A673 (cell line): Measurements from ENCODE around the gene FADS6.

ENCODE experiments used
- EZH2 ChIP-seq: fragments of 200-600 bp; sonication (generic); IDR thresholded peaks from 2 replicates; pipeline ENCODE4 v1.6.1; 2017; ENCODE audit warnings: borderline replicate concordance, low read depth, mild to moderate bottlenecking, mixed read lengths, antibody characterized with exemption, low read length; ENCODE audit not compliant: poor library complexity, severe bottlenecking
- TF ChIP-seq, protein P1 (sequence below): fragments of 300-800, 200-600 bp; sonication (generic); conservative IDR thresholded peaks from 2 replicates; pipeline ENCODE4 v1.5.1; 2017; ENCODE audit warnings: low read depth, mild to moderate bottlenecking, antibody characterized with exemption, low read length, moderate library complexity, mixed read lengths

DNA sequence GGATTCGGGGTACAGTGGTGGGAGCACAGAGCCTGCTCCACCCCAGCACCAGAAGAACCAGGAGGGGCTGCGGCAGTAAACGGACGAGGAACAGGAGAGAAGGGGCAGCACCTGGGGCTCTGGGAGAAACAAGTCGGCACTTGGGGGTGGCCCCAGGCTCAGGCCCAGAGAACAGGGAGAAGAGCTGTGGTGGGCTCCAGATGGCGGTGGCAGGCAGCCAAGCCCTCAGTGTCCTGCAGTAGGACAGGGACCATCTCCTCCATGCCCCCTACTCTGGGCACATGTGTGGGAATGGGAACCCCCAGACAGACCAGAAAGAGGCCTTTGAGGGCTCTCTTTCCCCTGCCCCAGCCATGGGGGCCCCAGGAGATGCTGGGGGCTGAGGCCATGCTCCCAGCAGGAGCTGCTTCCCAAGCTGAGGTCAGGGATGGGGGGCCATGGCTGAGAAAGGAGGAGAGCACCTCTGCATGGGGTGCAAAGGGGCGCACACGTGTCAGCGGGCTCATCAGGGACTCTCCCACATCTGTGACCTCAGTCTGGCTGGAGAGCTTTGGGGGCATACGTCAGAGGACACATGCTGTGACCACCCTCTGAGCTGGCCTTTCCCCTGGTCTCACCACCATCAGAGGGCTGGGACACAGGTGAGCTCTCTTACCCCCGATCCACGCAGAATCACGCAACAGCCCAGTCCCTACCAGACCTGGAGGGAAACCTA is 22.9 kb upstream of the FADS6 start:
- TF ChIP-seq, protein P1, sequence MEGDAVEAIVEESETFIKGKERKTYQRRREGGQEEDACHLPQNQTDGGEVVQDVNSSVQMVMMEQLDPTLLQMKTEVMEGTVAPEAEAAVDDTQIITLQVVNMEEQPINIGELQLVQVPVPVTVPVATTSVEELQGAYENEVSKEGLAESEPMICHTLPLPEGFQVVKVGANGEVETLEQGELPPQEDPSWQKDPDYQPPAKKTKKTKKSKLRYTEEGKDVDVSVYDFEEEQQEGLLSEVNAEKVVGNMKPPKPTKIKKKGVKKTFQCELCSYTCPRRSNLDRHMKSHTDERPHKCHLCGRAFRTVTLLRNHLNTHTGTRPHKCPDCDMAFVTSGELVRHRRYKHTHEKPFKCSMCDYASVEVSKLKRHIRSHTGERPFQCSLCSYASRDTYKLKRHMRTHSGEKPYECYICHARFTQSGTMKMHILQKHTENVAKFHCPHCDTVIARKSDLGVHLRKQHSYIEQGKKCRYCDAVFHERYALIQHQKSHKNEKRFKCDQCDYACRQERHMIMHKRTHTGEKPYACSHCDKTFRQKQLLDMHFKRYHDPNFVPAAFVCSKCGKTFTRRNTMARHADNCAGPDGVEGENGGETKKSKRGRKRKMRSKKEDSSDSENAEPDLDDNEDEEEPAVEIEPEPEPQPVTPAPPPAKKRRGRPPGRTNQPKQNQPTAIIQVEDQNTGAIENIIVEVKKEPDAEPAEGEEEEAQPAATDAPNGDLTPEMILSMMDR: no peak
- no peak for TF ChIP-seq EZH2
